GM19351 (cell line): ENCODE data around the gene VKORC1L1.
"Not testable (repeated sequence)": the region's sequence is repeated elsewhere in the genome, so short reads cannot be mapped to it uniquely, and the experiment has no call there.

Source experiments
- ATAC-seq: cut with Tn5 transposase; IDR thresholded peaks from one replicate; pipeline ENCODE4 v1.9.1; 2021; ENCODE audit warnings: mild to moderate bottlenecking, moderate library complexity; ENCODE audit not compliant: unreplicated experiment

VKORC1L1 gene

GRCh38 chr7:65976659-65977196, 103.9 kb downstream of the VKORC1L1 start:
- no peak for ATAC-seq

DNA sequence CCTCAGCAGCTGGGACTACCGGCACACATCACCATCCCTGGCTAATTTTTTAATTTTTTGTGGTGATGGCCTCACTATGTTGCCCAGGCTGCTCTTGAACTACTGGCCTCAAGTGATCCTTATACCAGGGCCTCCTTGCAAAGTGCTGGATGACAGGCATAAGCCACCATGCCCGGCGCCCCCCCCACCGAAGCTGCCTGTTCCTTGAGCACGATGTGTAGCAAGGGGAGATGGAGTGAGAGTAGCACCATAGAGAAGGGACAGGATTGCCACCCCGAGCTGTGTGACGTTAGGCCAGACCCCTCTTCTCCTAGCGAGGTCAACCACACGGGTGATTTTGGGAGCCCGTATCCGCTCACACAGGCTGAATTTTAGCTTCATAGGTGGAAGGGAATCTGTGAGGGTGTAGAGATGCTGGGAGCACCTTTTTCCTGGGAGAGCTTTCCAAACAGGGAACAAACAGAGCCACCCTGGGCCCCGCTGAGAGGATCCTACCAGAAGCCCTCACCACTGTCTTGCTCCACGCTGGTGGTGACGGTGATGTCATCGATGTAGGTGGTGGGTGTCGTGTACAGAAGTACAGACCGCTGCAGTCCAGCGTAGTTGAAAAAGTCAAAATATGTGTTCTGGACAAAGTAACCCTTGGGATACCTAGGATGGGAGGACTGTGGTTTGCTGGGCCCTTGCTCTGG, 106.2 kb downstream of the VKORC1L1 start:
- ATAC-seq = no peak

- no peak for ATAC-seq
These were observed 107.0 kb downstream of the VKORC1L1 start for GRCh38 chr7:65979583-65980477.

DNA sequence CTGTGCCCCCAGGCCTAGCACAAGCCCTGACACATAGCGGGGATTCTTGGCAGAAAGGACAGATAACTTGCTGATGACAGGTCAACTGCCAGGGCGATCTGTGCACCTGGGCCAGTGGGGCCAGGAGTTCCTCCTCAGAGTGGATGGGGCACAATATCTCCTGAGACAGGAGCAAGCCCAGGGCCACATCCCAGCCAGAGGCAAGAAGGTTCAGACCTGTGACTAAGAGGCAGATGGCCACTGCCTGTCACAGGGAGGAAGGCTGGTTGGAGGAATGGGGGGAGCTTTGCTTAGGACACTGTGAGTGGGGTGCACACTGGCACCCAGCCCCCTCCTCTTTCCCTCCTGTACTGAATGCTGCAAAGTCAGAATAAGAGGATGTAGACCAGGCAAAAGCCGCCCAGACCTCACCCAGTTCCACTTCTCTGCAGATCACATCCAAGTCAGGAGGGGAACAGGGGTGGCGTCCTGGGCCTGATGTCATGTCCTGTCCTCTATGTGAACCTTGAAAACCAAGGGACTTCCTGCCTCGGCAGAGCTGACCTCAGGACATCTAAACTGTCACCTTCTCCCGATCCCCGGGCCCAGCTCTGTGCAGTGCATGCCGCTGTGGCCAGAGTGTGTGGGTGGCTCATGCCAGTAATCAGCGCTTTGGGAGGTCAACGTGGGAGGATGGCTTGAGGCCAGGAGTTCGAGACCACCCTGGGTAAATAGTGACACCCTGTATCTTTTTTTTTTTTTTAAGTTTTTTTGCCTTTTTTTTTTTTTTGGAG, 107.8 kb downstream of the VKORC1L1 start:
- peak; percentile 77 for ATAC-seq

DNA sequence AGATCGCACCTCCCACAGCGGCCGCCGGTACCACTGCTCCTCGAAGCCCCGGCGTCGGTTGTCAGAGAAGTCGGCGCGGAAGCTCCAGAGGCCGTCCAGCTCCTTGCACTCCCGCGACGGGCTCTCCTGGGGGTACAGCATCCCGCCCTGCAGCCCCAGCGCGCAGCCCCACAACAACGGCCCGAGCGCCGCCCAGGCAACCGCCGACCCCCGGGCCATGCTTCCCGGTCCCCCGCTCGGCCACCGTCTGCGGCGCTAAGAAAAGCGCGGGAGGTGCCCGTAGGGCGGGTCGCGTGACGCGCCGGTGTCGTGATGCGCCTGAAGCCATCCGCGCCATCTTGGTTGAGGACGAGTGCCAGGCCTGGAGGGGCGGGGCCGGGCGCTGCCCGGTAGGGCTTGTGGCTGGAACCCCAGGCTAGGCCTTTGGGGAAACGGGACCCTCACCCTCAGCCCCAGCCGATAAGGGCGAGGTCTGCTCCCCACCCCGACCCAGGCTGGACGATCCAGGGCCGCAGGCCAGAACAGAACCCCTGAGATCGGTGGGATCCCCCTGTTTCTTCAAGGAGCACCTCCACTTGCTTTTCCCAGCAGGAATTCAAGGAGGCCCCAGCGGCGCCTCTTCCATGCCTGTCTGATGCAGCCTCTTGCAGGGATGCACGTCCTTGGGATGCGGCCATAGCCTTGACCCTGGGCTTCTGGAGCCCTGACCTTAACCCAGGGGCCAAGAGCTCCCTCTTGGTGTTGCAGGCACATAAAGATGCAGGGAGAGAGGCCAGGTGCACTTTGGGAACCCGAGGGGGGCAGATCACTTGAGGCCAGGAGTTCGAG, 109.3 kb downstream of the VKORC1L1 start, which contains the start of gene GUSB:
Gene GUSB (minus strand): TSS at position 249 of the 828 bp plus-strand sequence. CDS start 30 bp downstream, at position 219.
- ATAC-seq = peak; percentile 69

DNA sequence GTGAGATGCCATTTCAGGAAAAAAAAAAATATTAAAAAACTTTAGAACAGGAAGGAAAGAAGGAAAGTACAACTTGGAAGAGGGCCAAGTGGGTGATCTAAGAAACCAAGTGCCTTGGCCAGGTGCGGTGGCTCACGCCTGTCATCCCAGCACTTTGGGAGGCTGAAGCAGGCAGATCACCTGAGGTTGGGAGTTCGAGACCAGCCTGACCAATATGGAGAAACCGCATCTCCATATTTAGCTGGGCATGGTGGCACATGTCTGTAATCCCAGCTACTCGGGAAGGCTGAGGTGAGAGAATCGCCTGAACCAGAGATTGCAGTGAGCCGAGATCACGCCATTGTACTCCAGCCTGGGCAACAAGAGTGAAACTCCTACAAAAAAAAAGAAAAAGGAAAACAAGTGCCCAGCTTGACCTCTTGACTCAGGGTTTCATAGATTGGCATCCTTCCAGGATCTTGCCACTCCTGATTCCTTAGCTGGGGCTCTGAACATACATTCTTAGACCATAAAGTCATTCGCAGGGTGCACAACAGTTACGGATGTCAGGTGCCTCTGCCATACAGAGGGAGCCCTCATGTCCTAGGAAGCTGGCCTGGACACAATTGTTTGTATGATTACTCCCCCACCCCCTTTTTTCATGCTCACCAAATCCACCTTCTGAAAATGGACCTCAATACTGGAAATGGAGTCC, 111.2 kb downstream of the VKORC1L1 start:
- no peak for ATAC-seq

DNA sequence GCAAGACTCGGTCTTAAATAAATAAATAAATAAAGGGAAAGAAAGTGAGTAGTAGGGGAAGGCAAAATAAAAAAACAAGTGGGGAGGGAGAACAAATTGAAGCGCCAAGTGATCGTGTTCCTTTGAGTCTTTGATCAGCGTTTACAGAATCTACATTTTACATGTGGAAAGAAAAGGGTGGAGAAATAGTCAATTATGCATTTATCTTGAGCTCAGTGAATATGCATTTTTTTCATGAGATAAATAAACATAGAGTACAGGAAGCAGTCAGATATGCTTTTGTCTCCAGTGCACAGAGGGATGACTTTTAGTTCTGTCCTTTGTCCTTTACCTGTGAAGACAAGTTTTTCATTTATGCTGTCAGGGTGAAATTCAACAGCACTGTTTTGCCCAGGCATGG, 115.2 kb downstream of the VKORC1L1 start:
- ATAC-seq = no peak

- ATAC-seq = not testable (repeated sequence)
These were observed 115.6 kb downstream of the VKORC1L1 start for GRCh38 chr7:65988503-65988902.

- no peak for ATAC-seq
These were observed 116.8 kb downstream of the VKORC1L1 start for GRCh38 chr7:65989694-65990080.

DNA sequence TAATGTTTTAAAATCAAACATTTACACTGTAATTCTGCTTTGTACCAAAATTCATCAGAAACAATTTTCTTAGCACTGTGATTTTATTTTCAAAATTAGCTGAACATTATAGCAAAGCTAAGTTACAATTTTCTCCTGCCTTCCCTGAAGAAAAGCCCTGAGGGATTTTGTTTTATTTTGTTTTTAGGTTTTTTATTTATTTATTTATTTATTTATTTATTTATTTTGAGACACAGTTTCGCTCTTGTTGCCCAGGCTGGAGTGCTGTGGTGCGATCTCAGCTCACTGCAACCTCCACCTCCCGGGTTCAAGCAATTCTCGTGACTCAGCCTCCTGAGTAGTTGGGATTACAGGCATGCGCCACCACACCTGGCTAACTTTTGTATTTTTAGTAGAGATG, 119.0 kb downstream of the VKORC1L1 start:
- ATAC-seq = not testable (repeated sequence)

DNA sequence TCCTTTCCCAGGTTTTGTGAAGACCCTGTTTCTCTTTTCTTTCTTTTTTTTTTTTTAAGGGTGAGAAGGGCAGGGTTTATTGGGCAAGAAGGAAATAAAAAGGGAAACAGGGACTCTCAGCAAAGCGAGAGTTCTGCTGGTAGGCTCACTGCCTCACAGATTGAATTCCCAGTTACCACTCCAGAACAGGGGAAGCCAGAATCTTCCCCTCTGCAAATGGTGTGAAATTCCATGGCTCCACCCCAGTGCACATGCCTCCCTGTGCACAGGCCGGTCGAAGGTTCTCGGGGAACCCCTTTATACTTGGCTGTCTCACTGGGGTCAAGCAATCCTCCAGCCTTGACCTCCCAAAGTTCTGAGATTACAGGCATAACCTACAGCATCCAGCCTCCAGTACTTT, 119.7 kb downstream of the VKORC1L1 start:
- ATAC-seq = no peak

DNA sequence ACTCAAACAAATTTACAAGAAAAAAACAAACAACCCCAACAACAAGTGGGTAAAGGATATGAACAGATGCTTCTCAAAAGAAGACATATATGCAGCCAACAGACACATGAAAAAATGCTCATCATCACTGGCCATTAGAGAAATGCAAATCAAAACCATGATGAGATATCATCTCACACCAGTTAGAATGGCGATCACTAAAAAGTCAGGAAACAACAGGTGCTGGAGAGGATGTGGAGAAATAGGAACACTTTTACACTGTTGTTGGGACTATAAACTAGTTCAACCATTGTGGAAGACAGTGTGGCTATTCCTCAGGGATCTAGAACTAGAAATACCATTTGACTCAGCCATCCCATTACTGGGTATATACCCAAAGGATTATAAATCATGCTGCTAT, 122.1 kb downstream of the VKORC1L1 start:
- ATAC-seq = not testable (repeated sequence)

DNA sequence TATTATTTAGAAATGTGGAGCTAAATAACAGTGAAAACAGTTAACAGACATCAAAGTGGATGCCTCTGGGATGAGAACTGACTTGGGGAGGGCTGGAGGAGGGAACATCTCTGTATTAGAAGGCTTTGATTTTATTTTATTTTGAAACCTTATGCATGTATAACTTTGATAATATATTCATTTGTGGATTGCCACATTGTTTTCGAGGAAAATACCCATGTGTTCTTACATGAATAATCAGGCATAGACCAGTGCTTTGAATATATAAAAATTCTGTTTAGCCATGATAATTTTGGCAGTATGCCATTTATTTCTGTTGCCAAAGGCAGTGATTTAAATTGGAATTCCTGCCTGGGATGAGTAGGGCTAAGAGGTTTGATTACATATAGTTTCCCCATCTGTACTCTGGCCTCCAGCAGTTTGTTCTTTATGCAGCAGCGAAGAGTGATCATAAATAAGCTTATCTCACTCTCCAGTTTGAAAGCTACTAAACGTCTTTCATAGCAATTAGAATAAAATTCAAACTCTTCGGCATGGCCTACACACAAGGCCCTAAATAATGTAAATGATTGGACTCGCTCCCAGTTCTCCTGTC, 128.0 kb downstream of the VKORC1L1 start:
- ATAC-seq = not testable (repeated sequence)

DNA sequence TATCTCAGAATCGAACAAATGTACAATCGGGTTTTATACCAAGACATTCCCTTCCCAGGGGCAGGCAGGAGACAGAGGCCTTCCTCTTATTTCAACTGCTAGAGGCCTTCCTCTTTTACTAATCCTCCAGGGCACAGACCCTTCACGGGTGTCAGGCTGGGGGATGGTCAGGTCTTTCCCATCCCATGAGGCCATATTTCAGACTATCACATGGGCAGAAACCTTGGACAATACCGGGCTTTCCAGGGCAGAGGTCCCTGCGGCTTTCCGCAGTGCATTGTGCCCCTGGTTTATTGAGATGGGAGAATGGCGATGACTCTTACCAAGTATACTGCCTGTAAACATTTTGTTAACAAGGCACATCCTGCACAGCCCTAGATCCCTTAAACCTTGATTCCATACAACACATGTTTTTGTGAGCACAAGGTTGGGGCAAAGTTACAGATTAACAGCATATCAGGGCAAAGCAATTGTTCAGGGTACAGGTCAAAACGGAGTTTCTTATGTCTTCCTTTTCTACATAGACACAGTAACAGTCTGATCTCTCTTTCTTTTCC, 132.3 kb downstream of the VKORC1L1 start:
- not testable (repeated sequence) for ATAC-seq

GRCh38 chr7:66007232-66007631, 134.4 kb downstream of the VKORC1L1 start:
- ATAC-seq = no peak
